B cell (primary cell): ENCODE measurements around the gene WDFY4.

Experiments used
- EZH2 ChIP-seq: IDR thresholded peaks from 2 replicates; pipeline ENCODE4 v1.6.1; 2012; ENCODE audit warnings: borderline replicate concordance, low read depth, mild to moderate bottlenecking, moderate library complexity, low read length; ENCODE audit not compliant: insufficient read depth, poor library complexity, severe bottlenecking
- TF ChIP-seq, protein P1 (sequence below): fragments of 200-600 bp; IDR thresholded peaks from one replicate; pipeline ENCODE4 v1.8.0; 2022; ENCODE audit warnings: antibody characterized with exemption, mild to moderate bottlenecking

DNA sequence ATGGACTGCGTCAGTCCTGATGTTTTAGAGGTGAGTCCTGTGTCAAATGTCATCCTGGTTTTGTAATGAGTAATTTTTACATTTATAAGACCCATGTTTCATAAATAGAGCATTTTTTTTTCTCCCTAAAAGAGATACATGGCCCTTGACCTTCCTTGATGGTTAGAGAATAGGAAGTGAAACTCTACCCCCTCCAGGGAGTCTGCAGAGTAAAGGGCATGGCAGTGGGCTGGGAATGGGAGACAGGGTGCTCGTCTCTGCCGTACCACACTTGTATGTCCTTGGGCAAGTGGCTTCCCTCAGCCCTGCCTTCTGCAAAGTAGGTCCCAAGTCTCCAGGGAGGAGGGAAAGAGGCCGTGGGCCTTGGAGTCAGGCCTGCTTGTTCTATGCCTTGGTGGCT, 63.9 kb downstream of the WDFY4 start:
- TF ChIP-seq, protein P1, sequence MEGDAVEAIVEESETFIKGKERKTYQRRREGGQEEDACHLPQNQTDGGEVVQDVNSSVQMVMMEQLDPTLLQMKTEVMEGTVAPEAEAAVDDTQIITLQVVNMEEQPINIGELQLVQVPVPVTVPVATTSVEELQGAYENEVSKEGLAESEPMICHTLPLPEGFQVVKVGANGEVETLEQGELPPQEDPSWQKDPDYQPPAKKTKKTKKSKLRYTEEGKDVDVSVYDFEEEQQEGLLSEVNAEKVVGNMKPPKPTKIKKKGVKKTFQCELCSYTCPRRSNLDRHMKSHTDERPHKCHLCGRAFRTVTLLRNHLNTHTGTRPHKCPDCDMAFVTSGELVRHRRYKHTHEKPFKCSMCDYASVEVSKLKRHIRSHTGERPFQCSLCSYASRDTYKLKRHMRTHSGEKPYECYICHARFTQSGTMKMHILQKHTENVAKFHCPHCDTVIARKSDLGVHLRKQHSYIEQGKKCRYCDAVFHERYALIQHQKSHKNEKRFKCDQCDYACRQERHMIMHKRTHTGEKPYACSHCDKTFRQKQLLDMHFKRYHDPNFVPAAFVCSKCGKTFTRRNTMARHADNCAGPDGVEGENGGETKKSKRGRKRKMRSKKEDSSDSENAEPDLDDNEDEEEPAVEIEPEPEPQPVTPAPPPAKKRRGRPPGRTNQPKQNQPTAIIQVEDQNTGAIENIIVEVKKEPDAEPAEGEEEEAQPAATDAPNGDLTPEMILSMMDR: no peak
- no peak for TF ChIP-seq EZH2
